KMS-11 (cell line): ENCODE data around the gene TMC1.

Experiments used
- H2AFZ ChIP-seq: fragments of 200-600 bp; sonication (generic); 2 replicates; pipeline ENCODE4 v1.6.1; 2016; ENCODE audit warnings: antibody characterized with exemption, mixed run types, low read depth
- H3K27ac ChIP-seq: fragments of 200-600 bp; sonication (generic); 2 replicates; pipeline ENCODE4 v1.6.1; 2016; ENCODE audit warnings: mild to moderate bottlenecking, mixed run types
- H3K27me3 ChIP-seq: fragments of 200-600 bp; sonication (generic); 2 replicates; pipeline ENCODE4 v1.6.1; 2017; ENCODE audit warnings: mild to moderate bottlenecking, low read depth, mixed run types, moderate library complexity; ENCODE audit not compliant: insufficient read depth
- H3K36me3 ChIP-seq: fragments of 200-600 bp; sonication (generic); 2 replicates; pipeline ENCODE4 v1.6.1; 2017; ENCODE audit warnings: mild to moderate bottlenecking, mixed run types; ENCODE audit not compliant: insufficient read depth
- H3K4me1 ChIP-seq: fragments of 200-600 bp; sonication (generic); 2 replicates; pipeline ENCODE4 v1.6.1; 2016; ENCODE audit warnings: mild to moderate bottlenecking, low read depth, mixed run types; ENCODE audit not compliant: poor library complexity, severe bottlenecking
- H3K4me2 ChIP-seq: fragments of 200-600 bp; sonication (generic); 2 replicates; pipeline ENCODE4 v1.7.0; 2016; ENCODE audit warnings: mild to moderate bottlenecking, mixed run types
- H3K4me3 ChIP-seq: fragments of 200-600 bp; sonication (generic); IDR thresholded peaks from 2 replicates; pipeline ENCODE4 v1.6.1; 2017; ENCODE audit warnings: low read depth, low read length, mixed read lengths; ENCODE audit not compliant: insufficient read depth
- H3K79me2 ChIP-seq: fragments of 200-600 bp; sonication (generic); 2 replicates; pipeline ENCODE4 v1.6.1; 2016; ENCODE audit warnings: low read depth, mixed run types; ENCODE audit not compliant: insufficient read depth
- H3K9ac ChIP-seq: fragments of 200-600 bp; sonication (generic); 2 replicates; pipeline ENCODE4 v1.6.1; 2016; ENCODE audit warnings: mild to moderate bottlenecking, mixed run types
- H4K20me1 ChIP-seq: fragments of 200-600 bp; sonication (generic); 2 replicates; pipeline ENCODE4 v1.6.1; 2016; ENCODE audit warnings: mild to moderate bottlenecking, mixed run types; ENCODE audit not compliant: insufficient read depth
- CTCF ChIP-seq: fragments of 200-600 bp; sonication (generic); conservative IDR thresholded peaks from 2 replicates; pipeline ENCODE4 v1.6.1; 2017; ENCODE audit warnings: low read depth, mild to moderate bottlenecking, antibody characterized with exemption, low read length, moderate library complexity, mixed read lengths

TMC1 gene

GRCh38 chr9:72633966-72634365, 112.6 kb downstream of the TMC1 start:
- Histone ChIP-seq H3K36me3 (no peaks in the 10 kb centered on the region), H4K20me1 (no peaks in the 10 kb centered on the region), H3K9ac (no peak overlapping the region), H3K4me1 (peaks cover 51% of the 10 kb centered on the region), H3K4me2 (peak overlapping the region; percentile 85; the same call in 1 of the 2 replicates), H2AFZ (no peak overlapping the region), H3K79me2 (no peaks in the 10 kb centered on the region), H3K4me3 (no peak overlapping the region), H3K27me3 (no peaks in the 10 kb centered on the region), H3K27ac (peak overlapping the region; percentile 92; the same call in 1 of the 2 replicates)
- TF ChIP-seq CTCF = no peak

- H2AFZ ChIP-seq = peak overlapping the region; percentile 51
- peak overlapping the region; percentile 92 for H3K27ac ChIP-seq
These were observed 113.8 kb downstream of the TMC1 start for GRCh38 chr9:72635197-72635596.

GRCh38 chr9:72636621-72637020, 115.2 kb downstream of the TMC1 start:
- peak overlapping the region; percentile 92; the same call in 1 of the 2 replicates for H3K27ac ChIP-seq
- H3K4me3 ChIP-seq = no peak overlapping the region
- no peak overlapping the region for H2AFZ ChIP-seq
- TF ChIP-seq CTCF = no peak
- no peaks in the 10 kb centered on the region for H3K27me3 ChIP-seq
- H3K36me3 ChIP-seq = no peaks in the 10 kb centered on the region
- peaks cover 38% of the 10 kb centered on the region for H3K4me1 ChIP-seq
- H3K79me2 ChIP-seq = no peaks in the 10 kb centered on the region
- H3K9ac ChIP-seq = peak overlapping the region; percentile 48; the same call in 1 of the 2 replicates
- no peaks in the 10 kb centered on the region for H4K20me1 ChIP-seq
- peak overlapping the region; percentile 19; the same call in 1 of the 2 replicates for H3K4me2 ChIP-seq

More at GRCh38 chr9:72635197-72635596, 113.8 kb downstream of the TMC1 start:
- Histone ChIP-seq H3K9ac (peak overlapping the region; percentile 48), H3K27me3 (no peaks in the 10 kb centered on the region), H3K4me1 (peaks cover 42% of the 10 kb centered on the region), H4K20me1 (no peaks in the 10 kb centered on the region), H3K4me2 (peak overlapping the region; percentile 85), H3K79me2 (no peaks in the 10 kb centered on the region), H3K36me3 (no peaks in the 10 kb centered on the region), H3K4me3 (no peak overlapping the region)
- TF ChIP-seq CTCF = no peak

GRCh38 chr9:72643651-72644050, 122.2 kb downstream of the TMC1 start:
- H3K4me3 ChIP-seq = no peak overlapping the region
- no peak for TF ChIP-seq CTCF
- no peaks in the 10 kb centered on the region for H3K79me2 ChIP-seq
- H3K9ac ChIP-seq = no peak overlapping the region
- no peaks in the 10 kb centered on the region for H4K20me1 ChIP-seq
- peaks cover 7% of the 10 kb centered on the region for H3K4me1 ChIP-seq
- no peak overlapping the region for H3K27ac ChIP-seq
- H3K36me3 ChIP-seq = no peaks in the 10 kb centered on the region
- H3K27me3 ChIP-seq = no peaks in the 10 kb centered on the region
- H3K4me2 ChIP-seq = no peak overlapping the region
- H2AFZ ChIP-seq = no peak overlapping the region
